C1 segment of cervical spinal cord (tissue), 14 donors: ENCODE measurements around the gene PGBD1.
"Not testable (repeated sequence)": the region's sequence is repeated elsewhere in the genome, so short reads cannot be mapped to it uniquely, and the experiment has no call there.

Experiments
- DNase-seq, 14 donors: peaks; one replicate each; lab custom pipeline; 2025; lab: John Stamatoyannopoulos, UW

The PGBD1 gene

GRCh38 chr6:28266962-28267694, 14.2 kb upstream of the PGBD1 start, which contains the start of gene ZSCAN26:
Gene ZSCAN26, plus strand, starts transcription at chr6:28267143. Its CDS starts 4,777 bp downstream, at chr6:28271920.
- DNase-seq = peak; percentile 26 to 91 (median 75)

GRCh38 chr6:28267695-28268059, 13.7 kb upstream of the PGBD1 start:
- DNase-seq = no peak

- no peak for DNase-seq
Measured at GRCh38 chr6:28269492-28269891, 11.9 kb upstream of the PGBD1 start.

GRCh38 chr6:28274888-28275287, 6.5 kb upstream of the PGBD1 start:
- no peak for DNase-seq

GRCh38 chr6:28277746-28278145, 3.6 kb upstream of the PGBD1 start:
- DNase-seq = no peak

- no peak for DNase-seq
Measured at GRCh38 chr6:28280595-28281287, 631 bp upstream of the PGBD1 start.

GRCh38 chr6:28282926-28283325, 1.6 kb downstream of the PGBD1 start:
- no peak for DNase-seq

- no peak for DNase-seq
Measured at GRCh38 chr6:28291573-28291972, 10.2 kb downstream of the PGBD1 start.

- no peak for DNase-seq
Measured at GRCh38 chr6:28295326-28295725, 14.0 kb downstream of the PGBD1 start.

GRCh38 chr6:28296520-28297060, 15.2 kb downstream of the PGBD1 start:
- DNase-seq = no peak

GRCh38 chr6:28303570-28303969, 22.2 kb downstream of the PGBD1 start:
- no peak for DNase-seq

- DNase-seq = not testable (repeated sequence)
Measured at GRCh38 chr6:28306363-28306762, 25.0 kb downstream of the PGBD1 start.

- no peak for DNase-seq
Measured at GRCh38 chr6:28311139-28311823, 29.9 kb downstream of the PGBD1 start.

- DNase-seq = no peak
Measured at GRCh38 chr6:28312939-28313338, 31.6 kb downstream of the PGBD1 start.

- no peak for DNase-seq
Measured at GRCh38 chr6:28315628-28316027, 34.3 kb downstream of the PGBD1 start.

- DNase-seq = not testable (repeated sequence)
Measured at GRCh38 chr6:28317866-28318265, 36.5 kb downstream of the PGBD1 start.

- DNase-seq = no peak
Measured at GRCh38 chr6:28322661-28323060, 41.3 kb downstream of the PGBD1 start.

- DNase-seq = no peak
Measured at GRCh38 chr6:28323813-28324424, 42.5 kb downstream of the PGBD1 start.

- no peak for DNase-seq
Measured at GRCh38 chr6:28326371-28326948, 45.1 kb downstream of the PGBD1 start.

- no peak for DNase-seq
Measured at GRCh38 chr6:28330041-28330440, 48.7 kb downstream of the PGBD1 start.

- no peak for DNase-seq
Measured at GRCh38 chr6:28333047-28333446, 51.7 kb downstream of the PGBD1 start.
